ENCODE data around the gene PRIMA1. TPM values are rescaled to one million over a fixed set of nuclear protein-coding genes. Genes with fewer than 3 reads are reported as not detected.

The PRIMA1 gene
- total RNA-seq, 4 donors from 2014 or later, result 1.0 to 5.0 (median 1.3) TPM

DNA sequence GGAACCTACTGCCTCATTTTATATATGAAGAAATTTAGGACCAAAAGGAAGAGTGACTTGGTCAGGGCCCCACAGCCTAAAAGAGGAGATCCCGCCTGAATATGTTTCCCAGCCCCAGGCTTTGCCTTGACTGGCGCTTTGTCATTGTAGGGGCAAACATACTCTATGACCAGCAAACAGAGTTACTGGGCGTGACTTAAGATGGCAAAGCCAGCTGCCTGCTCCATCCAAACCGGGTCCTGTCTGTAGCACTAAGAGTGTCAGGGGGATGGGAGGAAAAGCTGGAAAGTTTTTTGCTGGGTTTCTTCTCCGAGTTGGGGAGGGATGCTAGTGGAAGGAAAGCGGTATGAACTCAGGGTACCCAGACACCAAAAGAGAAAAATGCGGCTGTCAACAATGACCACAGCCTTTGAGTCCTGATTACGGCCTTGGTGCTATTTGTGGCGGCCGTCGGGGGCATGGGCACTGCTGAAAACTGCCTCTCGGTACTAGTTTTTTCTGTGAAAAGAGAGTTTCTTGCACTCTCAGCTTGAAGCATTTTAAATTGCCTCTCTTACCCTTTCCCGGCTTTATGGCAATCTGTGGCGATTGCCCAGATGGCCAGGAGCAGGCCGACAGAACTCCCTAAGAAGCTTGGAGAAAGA lies 82.7 kb downstream of the PRIMA1 start:
- 76 to 86% methylated on average over 15 of the region's 15 CpGs for WGBS, 2 donors
- Histone ChIP-seq H3K4me1 (no peaks in the 10 kb centered on the region), H3K36me3 (no peaks in the 10 kb centered on the region), H3K27me3 (no peaks in the 10 kb centered on the region), H3K4me3 (no peak overlapping the region), H3K9me3 (no peaks in the 10 kb centered on the region), H3K27ac (no peak overlapping the region)
- no peak for TF ChIP-seq POLR2A (IDR thresholded peaks at IDR 0.05)
- TF ChIP-seq, protein P1, sequence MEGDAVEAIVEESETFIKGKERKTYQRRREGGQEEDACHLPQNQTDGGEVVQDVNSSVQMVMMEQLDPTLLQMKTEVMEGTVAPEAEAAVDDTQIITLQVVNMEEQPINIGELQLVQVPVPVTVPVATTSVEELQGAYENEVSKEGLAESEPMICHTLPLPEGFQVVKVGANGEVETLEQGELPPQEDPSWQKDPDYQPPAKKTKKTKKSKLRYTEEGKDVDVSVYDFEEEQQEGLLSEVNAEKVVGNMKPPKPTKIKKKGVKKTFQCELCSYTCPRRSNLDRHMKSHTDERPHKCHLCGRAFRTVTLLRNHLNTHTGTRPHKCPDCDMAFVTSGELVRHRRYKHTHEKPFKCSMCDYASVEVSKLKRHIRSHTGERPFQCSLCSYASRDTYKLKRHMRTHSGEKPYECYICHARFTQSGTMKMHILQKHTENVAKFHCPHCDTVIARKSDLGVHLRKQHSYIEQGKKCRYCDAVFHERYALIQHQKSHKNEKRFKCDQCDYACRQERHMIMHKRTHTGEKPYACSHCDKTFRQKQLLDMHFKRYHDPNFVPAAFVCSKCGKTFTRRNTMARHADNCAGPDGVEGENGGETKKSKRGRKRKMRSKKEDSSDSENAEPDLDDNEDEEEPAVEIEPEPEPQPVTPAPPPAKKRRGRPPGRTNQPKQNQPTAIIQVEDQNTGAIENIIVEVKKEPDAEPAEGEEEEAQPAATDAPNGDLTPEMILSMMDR (IDR thresholded peaks at IDR 0.05), result no peak
- DNase-seq, result no peak
- intact Hi-C loops (cut with DNase I), result no loop called here

DNA sequence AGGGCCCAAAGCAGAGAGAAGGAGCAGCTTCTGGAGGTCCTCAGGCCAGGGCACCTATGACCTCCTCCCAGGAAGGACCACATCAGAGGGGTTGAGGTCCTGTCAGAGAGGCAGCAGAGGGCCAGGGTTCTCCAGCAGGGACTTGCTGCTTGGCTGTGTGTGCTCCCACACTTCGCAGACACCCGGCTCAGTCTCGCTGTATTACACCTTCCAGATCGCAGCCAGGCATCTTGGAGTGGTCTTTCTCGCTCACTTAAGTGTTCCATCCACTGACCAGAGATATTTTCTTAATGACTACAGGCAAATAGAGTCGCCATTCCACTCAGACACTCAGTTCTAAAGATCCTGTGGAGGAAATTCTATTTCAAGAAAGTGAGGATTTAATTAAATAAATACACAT lies 84.3 kb downstream of the PRIMA1 start:
- no peak overlapping the region for H3K27ac ChIP-seq
- no peaks in the 10 kb centered on the region for H3K4me1 ChIP-seq
- H3K27me3 ChIP-seq, result no peaks in the 10 kb centered on the region
- H3K36me3 ChIP-seq, result no peaks in the 10 kb centered on the region
- no peak for DNase-seq
- no peak for TF ChIP-seq POLR2A (IDR thresholded peaks at IDR 0.05)
- TF ChIP-seq, protein P1 (IDR thresholded peaks at IDR 0.05), result no peak
- H3K4me3 ChIP-seq, result no peak overlapping the region
- H3K9me3 ChIP-seq, result peaks cover 0 to 4% (median 0%) of the 10 kb centered on the region in 3 donors
- intact Hi-C loops (cut with DNase I), result no loop called here
- WGBS, 2 donors, result 80 to 89% methylated on average over 6 of the region's 6 CpGs

DNA sequence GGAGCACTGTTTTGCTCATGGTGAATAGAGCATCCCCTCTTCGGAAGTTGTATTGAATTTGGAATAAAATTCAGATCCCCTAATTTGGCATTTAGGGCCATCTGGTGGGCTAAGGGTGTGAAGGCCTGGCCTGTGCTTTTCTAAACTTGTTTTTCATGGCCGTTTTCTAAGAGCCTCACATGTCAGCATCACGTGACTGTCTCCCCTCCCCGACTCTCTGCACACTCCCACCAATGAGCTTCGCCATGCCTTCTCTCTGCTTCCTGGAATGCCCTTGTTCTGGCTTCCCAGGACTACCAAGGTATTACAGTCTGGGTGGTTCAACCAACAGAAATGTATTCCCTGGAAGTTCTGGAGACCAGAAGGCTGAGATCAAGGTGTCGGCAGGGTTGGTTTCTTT lies 85.3 kb downstream of the PRIMA1 start:
- no peak for DNase-seq
- WGBS, 2 donors, result 67 to 69% methylated on average over 5 to 6 of the region's 6 CpGs
- intact Hi-C loops (cut with DNase I), result no loop called here
- no peaks in the 10 kb centered on the region for H3K36me3 ChIP-seq
- H3K27me3 ChIP-seq, result no peaks in the 10 kb centered on the region
- no peak overlapping the region for H3K4me3 ChIP-seq
- no peak for TF ChIP-seq POLR2A (IDR thresholded peaks at IDR 0.05)
- TF ChIP-seq, protein P1 (IDR thresholded peaks at IDR 0.05), result no peak
- H3K9me3 ChIP-seq, result peaks cover 0 to 10% (median 1%) of the 10 kb centered on the region in 3 donors
- H3K4me1 ChIP-seq, result no peaks in the 10 kb centered on the region
- H3K27ac ChIP-seq, result no peak overlapping the region

DNA sequence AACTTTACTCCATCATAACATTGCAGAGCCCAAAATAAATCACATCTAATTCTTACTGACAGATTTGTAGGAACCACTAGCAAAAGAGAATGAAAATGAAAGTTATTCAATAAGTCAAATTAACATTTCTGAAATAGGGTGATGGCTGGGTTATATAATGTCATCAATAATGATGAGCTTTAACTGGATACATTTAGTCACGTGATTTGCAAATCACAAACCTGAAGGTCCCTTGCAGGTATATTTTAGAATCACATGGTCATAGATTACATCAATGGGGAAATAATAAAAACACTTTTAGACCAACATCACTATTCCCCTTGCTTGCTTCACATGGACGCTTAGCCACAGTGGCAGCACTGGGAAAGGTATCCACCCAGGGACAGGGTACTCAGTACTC lies 86.7 kb downstream of the PRIMA1 start:
- no peaks in the 10 kb centered on the region for H3K27me3 ChIP-seq
- peaks cover 0 to 14% (median 7%) of the 10 kb centered on the region in 3 donors for H3K9me3 ChIP-seq
- DNase-seq, result no peak
- H3K4me3 ChIP-seq, result no peak overlapping the region
- 73 to 88% methylated on average over 2 of the region's 2 CpGs for WGBS, 2 donors
- TF ChIP-seq, protein P1 (IDR thresholded peaks at IDR 0.05), result no peak
- TF ChIP-seq POLR2A (IDR thresholded peaks at IDR 0.05), result no peak
- intact Hi-C loops (cut with DNase I), result no loop called here
- no peak overlapping the region for H3K27ac ChIP-seq
- H3K36me3 ChIP-seq, result no peaks in the 10 kb centered on the region
- H3K4me1 ChIP-seq, result no peaks in the 10 kb centered on the region

DNA sequence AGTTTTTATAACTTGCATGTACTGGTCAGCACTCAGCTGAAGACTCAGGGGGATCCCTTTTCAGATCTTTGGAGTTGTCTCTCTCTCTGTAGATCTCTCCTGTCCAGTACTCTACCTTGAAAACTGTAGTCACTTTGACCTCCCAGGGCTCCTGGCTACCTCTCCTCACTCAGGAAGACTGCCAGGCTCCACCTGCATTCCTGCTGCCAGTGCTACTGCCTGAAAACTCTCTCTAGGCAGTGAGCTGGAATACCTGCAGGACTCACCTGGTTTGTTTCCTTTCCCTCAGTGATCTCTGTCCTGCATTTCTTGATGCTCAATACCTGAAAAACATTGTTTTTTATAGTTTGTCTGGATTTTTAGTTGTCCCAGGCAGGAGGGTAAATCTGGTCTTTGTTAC lies 87.4 kb downstream of the PRIMA1 start:
- Histone ChIP-seq H3K4me1 (no peaks in the 10 kb centered on the region), H3K27me3 (no peaks in the 10 kb centered on the region), H3K36me3 (no peaks in the 10 kb centered on the region), H3K9me3 (peaks cover 0 to 14% (median 7%) of the 10 kb centered on the region in 3 donors), H3K4me3 (no peak overlapping the region), H3K27ac (no peak overlapping the region)
- intact Hi-C loops (cut with DNase I), result no loop called here
- DNase-seq, result no peak
- TF ChIP-seq, protein P1 (IDR thresholded peaks at IDR 0.05), result no peak
- no peak for TF ChIP-seq POLR2A (IDR thresholded peaks at IDR 0.05)

All from esophagus squamous epithelium (tissue), 5 donors.